A549 (cell line): ENCODE data around the gene SPINK8.
"Not testable (repeated sequence)": the region's sequence is repeated elsewhere in the genome, so short reads cannot be mapped to it uniquely, and the experiment has no call there.

Source experiments
- BHLHE40 ChIP-seq: IDR thresholded peaks from 2 replicates; pipeline ENCODE4 v1.6.1; 2012; ENCODE audit warnings: low read depth, low read length, inconsistent platforms
- CTCF ChIP-seq: fragments of >200 bp; sonication (Bioruptor Twin); formaldehyde crosslinking; IDR thresholded peaks from 3 replicates; pipeline ENCODE4 v1.5.1; 2016
- EP300 ChIP-seq, 2 experiments: fragments of >200 bp; sonication (Bioruptor Twin); formaldehyde crosslinking; IDR thresholded peaks; 2 replicates in 1 of 2; 3 replicates in 1 of 2; pipeline ENCODE4 v1.6.1; 2016 to 2017
- MAZ ChIP-seq: fragments of 150-350 bp; IDR thresholded peaks from 2 replicates; pipeline ENCODE4 v1.6.1; 2014; ENCODE audit warnings: antibody characterized with exemption, low read depth, low read length, borderline replicate concordance
- NR3C1 ChIP-seq: fragments of >200 bp; sonication (Bioruptor Twin); formaldehyde crosslinking; IDR thresholded peaks from 3 replicates; pipeline ENCODE4 v1.6.1; 2017
- POLR2A ChIP-seq: IDR thresholded peaks from 2 replicates; pipeline ENCODE4 v1.6.1; 2012; ENCODE audit warnings: mild to moderate bottlenecking, low read length
- RFX5 ChIP-seq: fragments of 450-650 bp; IDR thresholded peaks from 2 replicates; pipeline ENCODE4 v1.7.1; 2014; ENCODE audit warnings: antibody characterized with exemption, mild to moderate bottlenecking, moderate library complexity

DNA sequence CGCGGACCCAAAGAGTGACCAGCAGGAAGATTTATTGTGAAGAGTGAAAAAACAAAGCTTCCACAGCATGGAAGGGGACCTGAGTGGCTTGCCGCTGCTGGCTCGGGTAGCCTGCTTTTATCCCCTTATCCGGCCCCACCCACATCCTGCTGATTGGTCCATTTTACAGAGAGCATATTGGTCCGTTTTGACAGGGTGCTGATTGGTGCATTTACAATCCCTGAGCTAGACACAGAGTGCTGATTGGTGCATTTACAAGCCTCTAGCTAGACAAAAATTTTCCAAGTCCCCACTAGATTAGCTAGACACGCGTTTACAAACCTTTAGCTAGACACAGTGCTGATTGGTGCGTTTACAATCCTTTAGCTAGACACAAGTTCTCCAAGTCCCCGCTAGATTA is 62.2 kb downstream of the SPINK8 start:
- TF ChIP-seq CTCF; POLR2A; BHLHE40; NR3C1; EP300 (IDR thresholded peaks at IDR 0.05); RFX5; MAZ: not testable (repeated sequence)
